RWPE1 (cell line): Measurements from ENCODE around the gene BSG.
A peak's percentile ranks its signal among the peaks of the same experiment; 100 is the strongest.

Source experiments
- CTCF ChIA-PET: fragments of 350-600 bp; sonication (Branson Sonifier 250); formaldehyde crosslinking; extraction: SDS; loops from one replicate; lab custom pipeline; 2021; lab: Yijun Ruan, JAX
- POLR2A ChIA-PET: fragments of 400-600 bp; formaldehyde crosslinking; extraction: SDS; loops from one replicate; lab custom pipeline; 2020; ENCODE audit warnings: antibody characterized with exemption; ENCODE audit not compliant: low non-redundant PET; lab: Yijun Ruan, JAX
- DNase-seq: peaks from one replicate; pipeline ENCODE4 v3.0.0; 2012; ENCODE audit warnings: low spot score
- H3K27ac ChIP-seq: fragments of 450-650 bp; 2 replicates; pipeline ENCODE4 v1.5.1; 2017
- TF ChIP-seq, protein P1 (sequence below): fragments of 450-650 bp; conservative IDR thresholded peaks from 2 replicates; pipeline ENCODE4 v1.5.1; 2017; ENCODE audit warnings: low read depth, mild to moderate bottlenecking

The BSG gene

DNA sequence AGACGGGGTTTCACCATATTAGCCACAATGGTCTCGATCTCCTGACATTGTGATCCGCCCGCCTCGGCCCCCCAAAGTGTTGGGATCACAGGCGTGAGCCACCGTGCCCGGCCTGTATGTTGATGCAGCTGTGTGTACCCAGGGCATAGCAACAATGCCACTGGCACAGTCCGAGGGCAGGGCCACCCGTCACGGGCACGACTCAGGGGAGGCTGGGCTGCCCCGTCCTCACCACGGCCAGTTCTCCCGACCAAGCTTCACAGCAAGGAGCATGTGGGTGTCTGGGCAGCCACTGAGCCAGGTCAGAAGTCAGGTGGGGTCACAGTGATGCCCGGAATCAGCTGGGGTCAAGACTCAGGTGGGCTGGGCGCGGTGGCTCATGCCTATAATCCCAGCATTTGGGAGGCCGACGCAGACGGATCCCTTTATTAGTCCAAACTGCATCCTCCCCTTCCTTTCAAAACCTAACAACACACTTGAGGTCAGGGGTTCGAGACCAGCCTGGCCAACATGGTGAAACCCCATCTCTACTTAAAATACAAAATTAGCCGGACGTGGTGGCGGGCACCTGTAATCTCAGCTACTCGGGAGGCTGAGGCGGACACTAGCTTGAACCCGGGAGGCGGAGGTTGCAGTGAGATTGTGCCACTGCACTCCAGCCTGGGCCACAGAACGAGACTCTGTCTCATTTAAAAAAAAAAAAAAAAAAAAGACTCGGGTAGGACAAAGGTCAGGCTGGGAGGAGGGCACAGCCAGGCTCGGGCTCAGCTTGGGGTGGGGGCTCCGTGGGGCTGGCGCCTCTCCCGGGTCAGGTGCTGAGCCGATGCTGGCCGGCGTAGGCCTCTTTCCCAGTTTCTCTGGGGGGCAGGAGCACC lies 42.0 kb upstream of the BSG start:
- no peak for DNase-seq
- ChIA-PET POLR2A (interaction anchor here (0.6 kb wide), 2 partner anchors 8 to 62 kb away, joined by 3 read pairs; no protein-coding TSS in a partner anchor), CTCF (interaction anchor here (1.0 kb wide), 1 partner anchor 35 kb away, joined by 3 read pairs; no protein-coding TSS in a partner anchor)
- TF ChIP-seq, protein P1, sequence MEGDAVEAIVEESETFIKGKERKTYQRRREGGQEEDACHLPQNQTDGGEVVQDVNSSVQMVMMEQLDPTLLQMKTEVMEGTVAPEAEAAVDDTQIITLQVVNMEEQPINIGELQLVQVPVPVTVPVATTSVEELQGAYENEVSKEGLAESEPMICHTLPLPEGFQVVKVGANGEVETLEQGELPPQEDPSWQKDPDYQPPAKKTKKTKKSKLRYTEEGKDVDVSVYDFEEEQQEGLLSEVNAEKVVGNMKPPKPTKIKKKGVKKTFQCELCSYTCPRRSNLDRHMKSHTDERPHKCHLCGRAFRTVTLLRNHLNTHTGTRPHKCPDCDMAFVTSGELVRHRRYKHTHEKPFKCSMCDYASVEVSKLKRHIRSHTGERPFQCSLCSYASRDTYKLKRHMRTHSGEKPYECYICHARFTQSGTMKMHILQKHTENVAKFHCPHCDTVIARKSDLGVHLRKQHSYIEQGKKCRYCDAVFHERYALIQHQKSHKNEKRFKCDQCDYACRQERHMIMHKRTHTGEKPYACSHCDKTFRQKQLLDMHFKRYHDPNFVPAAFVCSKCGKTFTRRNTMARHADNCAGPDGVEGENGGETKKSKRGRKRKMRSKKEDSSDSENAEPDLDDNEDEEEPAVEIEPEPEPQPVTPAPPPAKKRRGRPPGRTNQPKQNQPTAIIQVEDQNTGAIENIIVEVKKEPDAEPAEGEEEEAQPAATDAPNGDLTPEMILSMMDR = no peak
- H3K27ac ChIP-seq = peak overlapping the region; percentile 90

DNA sequence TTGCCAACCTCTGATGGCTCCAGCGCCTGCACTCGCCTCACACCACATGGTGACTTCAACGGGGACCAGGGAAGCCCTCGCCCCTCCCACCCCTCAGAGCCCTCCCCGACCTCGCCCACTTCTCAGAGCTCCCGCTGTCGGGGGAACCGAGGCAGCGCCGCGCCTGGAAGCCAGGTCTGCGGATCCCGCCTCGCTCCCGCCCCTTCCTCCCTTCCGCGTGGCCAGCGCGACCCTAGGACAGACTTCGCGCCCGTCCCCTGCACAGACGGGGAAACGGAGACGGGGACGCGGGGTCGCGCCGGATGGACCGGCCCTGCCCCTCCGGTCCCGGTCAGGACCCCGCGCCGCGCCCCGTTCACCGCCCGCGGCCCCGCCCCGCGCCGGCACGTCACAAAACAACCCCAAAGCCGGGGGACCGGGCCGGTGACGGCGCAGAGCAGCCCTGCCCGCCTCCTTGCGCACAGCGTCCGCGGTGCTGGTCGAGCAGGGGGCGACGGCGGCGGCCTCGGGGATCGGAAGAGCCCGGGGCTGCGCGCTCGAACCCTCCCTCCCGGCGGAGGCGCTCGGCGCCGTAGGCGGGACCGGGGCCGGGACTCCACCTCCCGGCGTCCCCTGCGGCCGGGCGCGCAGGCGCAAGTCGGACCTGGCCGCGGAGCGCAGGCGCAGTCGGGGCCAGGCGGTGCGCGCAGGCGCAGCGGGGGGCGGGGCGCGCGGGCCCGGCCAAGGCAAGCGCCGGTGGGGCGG lies 41.2 kb upstream of the BSG start:
- DNase-seq = peak; percentile 94
- CTCF ChIA-PET = interaction anchor here (1.0 kb wide), 1 partner anchor 36 kb away, joined by 3 read pairs; no protein-coding TSS in a partner anchor
- TF ChIP-seq, protein P1 = no peak
- H3K27ac ChIP-seq = peak overlapping the region; percentile 90
- POLR2A ChIA-PET = interaction anchor here (0.6 kb wide), 1 partner anchor 9 kb away, joined by 3 read pairs; no protein-coding TSS in a partner anchor

DNA sequence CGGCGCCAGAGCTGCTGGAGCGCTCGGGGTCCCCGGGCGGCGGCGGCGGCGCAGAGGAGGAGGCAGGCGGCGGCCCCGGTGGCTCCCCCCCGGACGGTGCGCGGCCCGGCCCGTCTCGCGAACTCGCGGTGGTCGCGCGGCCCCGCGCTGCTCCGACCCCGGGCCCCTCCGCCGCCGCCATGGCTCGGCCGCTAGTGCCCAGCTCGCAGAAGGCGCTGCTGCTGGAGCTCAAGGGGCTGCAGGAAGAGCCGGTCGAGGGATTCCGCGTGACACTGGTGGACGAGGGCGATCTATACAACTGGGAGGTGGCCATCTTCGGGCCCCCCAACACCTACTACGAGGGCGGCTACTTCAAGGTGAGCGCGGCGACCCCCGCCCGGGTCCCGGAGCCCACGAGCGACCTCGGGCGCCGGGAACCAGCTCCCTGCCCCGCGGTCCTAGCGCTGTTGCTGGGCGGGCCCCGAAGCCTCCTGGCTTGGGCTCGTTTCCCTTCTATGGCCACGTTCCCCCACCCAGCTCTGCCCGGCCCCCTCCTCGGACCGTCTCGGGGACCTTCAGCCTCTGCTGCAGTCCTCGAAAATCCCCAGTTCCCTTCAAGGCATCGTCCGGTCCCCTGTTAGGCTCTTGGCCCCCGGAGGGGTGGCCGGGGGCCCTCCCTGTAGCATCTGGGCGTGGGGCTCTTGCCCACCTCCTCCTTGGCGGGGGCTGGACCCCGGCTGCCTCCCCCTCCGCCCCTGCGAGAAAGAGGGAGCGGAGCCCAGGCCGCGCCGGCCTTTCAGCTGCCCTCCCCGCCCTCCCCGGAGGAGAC lies 40.4 kb upstream of the BSG start, which contains the start of gene CDC34:
Gene CDC34, plus strand, starts transcription at position 8 of the 808 bp plus-strand sequence. Its CDS starts 172 bp downstream, at position 180.
- no peak for DNase-seq
- TF ChIP-seq, protein P1 = no peak
- ChIA-PET CTCF (interaction anchor here (0.6 to 0.7 kb wide), 2 partner anchors 52 to 169 kb away, joined by 3 read pairs; no protein-coding TSS in a partner anchor), POLR2A (interaction anchor here (0.6 to 1.2 kb wide), 4 partner anchors 11 to 141 kb away, joined by 3 to 5 read pairs (median 3); partner anchors contain the start of gene BSG)
- H3K27ac ChIP-seq = peak within 1 kb of the TSS; percentile 90

DNA sequence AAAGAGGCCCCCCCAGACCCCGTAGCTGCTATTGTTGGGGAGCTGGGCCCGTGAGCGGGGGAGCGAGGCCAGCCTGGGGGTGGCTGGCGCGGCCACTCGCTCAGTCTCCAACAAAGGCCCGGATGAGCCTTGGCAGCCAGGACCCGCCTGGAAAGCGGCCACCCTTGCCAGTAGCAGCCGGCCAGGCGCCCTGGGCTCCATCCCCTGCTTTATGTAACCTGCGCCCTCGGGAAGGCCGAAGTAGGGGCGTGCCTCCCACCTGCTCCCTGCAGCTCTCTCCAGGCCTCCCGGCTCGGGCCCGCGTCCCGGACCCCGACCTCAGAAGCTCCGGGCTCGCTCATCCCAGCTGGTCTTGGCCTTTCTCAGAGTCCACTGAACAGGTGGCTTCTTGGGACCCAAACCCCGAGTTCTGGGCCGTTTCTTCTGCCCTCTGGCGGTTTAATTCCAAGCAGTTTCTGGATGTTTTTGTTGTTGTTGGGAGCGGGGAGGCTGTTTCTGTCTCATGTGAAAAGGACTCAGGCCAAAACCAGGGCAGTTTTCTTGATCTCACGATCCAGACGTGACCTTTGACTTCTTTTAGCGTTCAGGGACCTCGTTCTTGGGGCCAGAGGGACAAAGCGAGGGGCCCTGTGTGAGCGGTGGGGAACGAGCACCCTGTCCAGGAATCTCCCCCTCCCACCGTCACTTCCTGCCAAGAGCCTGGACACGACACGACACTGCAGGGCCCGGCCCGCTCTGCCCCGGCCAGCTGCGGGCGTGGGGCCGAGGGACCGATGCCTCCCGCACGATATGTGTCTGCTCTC lies 39.6 kb upstream of the BSG start:
- POLR2A ChIA-PET = interaction anchor here (0.6 to 1.2 kb wide), 5 partner anchors 10 to 140 kb away, joined by 3 to 5 read pairs (median 3); partner anchors contain the start of gene BSG
- TF ChIP-seq, protein P1 = peak; percentile 57
- peak overlapping the region; percentile 90 for H3K27ac ChIP-seq
- DNase-seq = peak; percentile 26
- CTCF ChIA-PET = interaction anchor here (0.6 to 0.7 kb wide), 3 partner anchors 22 to 168 kb away, joined by 3 to 5 read pairs (median 3); no protein-coding TSS in a partner anchor

DNA sequence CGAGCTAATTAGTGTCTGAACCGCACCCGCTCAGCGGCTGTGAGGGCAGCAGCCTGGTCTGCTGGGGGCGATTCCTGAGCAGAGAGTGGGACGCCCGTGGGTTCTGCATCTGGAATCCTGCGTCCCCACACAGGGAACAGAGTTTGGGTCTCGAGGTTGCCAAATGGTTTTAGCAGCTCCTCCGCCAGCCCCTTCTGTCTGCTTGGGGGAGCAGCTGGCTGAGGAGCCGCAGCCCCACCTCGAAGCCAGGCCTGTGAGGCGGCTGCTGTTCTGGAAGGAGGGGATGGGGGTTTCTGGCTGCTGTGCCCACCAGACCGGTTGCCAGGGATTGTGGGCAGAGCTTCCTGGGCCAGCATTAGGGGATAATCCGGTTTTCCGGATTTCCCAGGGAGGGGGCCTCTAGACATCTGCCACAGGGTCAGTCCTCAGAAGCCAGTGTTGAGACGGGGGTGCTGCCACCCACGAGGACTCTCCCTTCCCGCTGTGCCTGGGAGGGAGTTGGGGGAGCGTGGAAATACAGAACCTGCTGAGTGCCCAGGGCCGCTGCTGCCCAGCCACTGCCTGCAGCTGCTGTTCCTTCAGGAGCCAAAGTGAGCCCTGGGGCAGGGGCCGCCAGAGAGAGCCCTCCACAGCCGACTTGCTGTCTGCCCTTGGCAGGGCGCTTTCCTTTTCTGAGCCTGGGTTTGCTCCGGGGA lies 38.9 kb upstream of the BSG start:
- CTCF ChIA-PET = interaction anchor here (0.7 kb wide), 3 partner anchors 23 to 43 kb away, joined by 3 to 5 read pairs (median 3); no protein-coding TSS in a partner anchor

More for the DNA sequence above, 38.9 kb upstream of the BSG start:
- DNase-seq = no peak
- H3K27ac ChIP-seq = peak overlapping the region; percentile 90
- POLR2A ChIA-PET = no interaction called here
- TF ChIP-seq, protein P1 = no peak
